GM12873 (cell line): ENCODE data around the gene SNAP23.

Experiments
- CTCF ChIP-seq: IDR thresholded peaks from 2 replicates; pipeline ENCODE4 v1.5.1; 2012; ENCODE audit warnings: low read depth, mild to moderate bottlenecking, moderate library complexity, low read length, control low read depth; ENCODE audit not compliant: insufficient read depth; ENCODE audit errors: missing control alignments

The SNAP23 gene

DNA sequence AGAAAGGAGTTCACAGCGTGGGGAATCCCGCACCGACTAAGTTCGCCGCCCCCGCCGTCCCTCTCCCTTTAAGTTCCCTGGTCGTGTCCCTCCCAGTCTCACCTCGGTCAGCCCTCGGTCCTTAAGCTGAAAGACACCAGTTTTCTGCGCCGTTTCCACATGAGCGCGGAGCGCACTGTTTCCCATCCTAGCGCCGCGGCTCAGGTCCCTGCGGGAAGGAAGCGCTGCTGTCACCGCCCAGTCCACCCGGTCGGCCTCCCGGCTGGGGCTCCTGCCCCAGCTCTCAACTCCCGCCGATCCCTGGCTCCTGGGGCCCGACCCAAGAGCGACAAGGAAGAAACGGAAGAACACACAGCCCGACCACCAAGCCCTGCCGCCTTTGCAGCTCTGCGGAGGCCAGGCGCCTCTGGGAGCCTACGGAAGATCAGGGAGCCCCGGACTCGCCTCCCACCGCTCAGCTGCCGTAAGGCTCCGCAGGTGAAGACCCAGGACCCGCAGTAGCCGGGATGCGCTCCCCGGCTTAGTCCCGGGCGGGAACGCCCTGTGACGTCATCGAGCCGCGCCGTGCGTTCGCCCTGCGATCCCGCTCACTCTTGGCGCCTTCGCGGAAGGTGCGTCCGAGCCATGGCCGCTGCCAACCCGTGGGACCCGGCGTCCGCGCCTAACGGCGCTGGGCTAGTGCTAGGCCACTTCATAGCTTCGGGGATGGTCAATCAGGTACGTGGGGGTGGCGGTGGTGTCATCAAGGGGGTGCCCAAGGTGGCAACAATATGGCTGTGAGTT, 53.0 kb downstream of the SNAP23 start, which contains the start of the genes HAUS2 and LRRC57:
HAUS2 (plus strand) TSS at position 590 of the 783 bp plus-strand sequence; CDS start at position 625, 35 bp downstream.
LRRC57 (minus strand) TSS at position 545 of the 783 bp plus-strand sequence; CDS start at position 186, 359 bp downstream.
- TF ChIP-seq CTCF = no peak

- TF ChIP-seq CTCF = no peak
These were observed 53.6 kb downstream of the SNAP23 start for GRCh38 chr15:42549032-42549491.

DNA sequence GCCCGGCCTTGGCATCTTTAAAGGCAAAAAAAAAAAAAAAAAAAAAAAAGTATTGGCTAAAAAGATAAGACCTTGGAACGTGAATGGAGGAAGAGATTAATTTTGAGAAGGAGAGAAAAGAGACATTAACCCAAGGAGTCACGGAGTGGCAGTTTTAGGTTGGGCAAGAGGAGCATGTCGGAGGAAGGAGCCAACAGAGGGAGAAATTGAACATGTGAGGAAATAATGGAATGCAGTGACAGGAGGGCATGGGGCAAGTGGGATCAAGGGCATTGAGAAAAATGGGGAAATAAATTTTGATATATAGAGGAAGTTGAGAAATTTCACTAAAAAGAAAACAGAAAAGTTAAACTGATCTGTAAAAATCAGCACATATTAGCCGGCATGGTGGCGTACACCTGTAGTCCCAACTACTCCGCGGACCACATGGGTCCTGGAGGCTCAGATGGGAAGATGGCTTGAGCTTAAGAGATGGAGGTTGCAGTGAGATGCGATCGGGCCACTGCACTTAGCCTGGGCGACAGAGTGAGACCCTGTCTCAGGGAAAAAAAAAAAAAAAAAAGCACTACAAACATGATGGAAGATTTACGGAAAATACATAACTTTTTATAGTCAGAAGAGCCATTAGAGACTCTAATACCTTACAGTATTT, 54.4 kb downstream of the SNAP23 start:
- TF ChIP-seq CTCF = no peak

- no peak for TF ChIP-seq CTCF
These were observed 58.1 kb downstream of the SNAP23 start for GRCh38 chr15:42553554-42553953.

- no peak for TF ChIP-seq CTCF
These were observed 63.3 kb downstream of the SNAP23 start for GRCh38 chr15:42558739-42559138.

- TF ChIP-seq CTCF = no peak
These were observed 80.0 kb downstream of the SNAP23 start, which contains the start of gene STARD9 for GRCh38 chr15:42575188-42576039. STARD9 (plus strand) TSS chr15:42575606; CDS start chr15:42575716, 110 bp downstream.
